HCT116 (cell line): ENCODE measurements around the gene ITPR1.

Experiments used
- CTCF ChIP-seq, 3 experiments: fragments of 200-600 bp in 1 of 3; sonication (generic) in 1 of 3; IDR thresholded peaks in 2 of 3; conservative IDR thresholded peaks in 1 of 3; 2 replicates each; pipeline ENCODE4 v1.5.1; 2012 to 2017; ENCODE audit warnings: low read depth in 2 of 3, low read length in 2 of 3, antibody characterized with exemption in 1 of 3, borderline replicate concordance in 1 of 3, control low read depth in 1 of 3, mild to moderate bottlenecking in 1 of 3, mixed read lengths in 1 of 3, mixed run types in 1 of 3, moderate library complexity in 1 of 3; ENCODE audit not compliant: insufficient read depth in 1 of 3
- EZH2 ChIP-seq: fragments of 200-600 bp; sonication (generic); IDR thresholded peaks from 2 replicates; pipeline ENCODE4 v1.6.1; 2017; ENCODE audit warnings: antibody characterized with exemption, mixed run types
- POLR2AphosphoS5 ChIP-seq: IDR thresholded peaks from 2 replicates; pipeline ENCODE4 v1.6.1; 2011; ENCODE audit warnings: mild to moderate bottlenecking, low read depth, low read length, moderate library complexity
- REST ChIP-seq: IDR thresholded peaks from 2 replicates; pipeline ENCODE4 v1.6.1; 2012; ENCODE audit warnings: low read depth
- ZFX ChIP-seq: fragments of 450-650 bp; IDR thresholded peaks from 2 replicates; pipeline ENCODE4 v1.6.1; 2017
- TF ChIP-seq, protein P1 (sequence below): IDR thresholded peaks from 2 replicates; pipeline ENCODE4 v1.6.1; 2011; ENCODE audit warnings: mild to moderate bottlenecking, low read length, moderate library complexity; ENCODE audit not compliant: insufficient replicate concordance; ENCODE audit errors: extremely low read depth

DNA sequence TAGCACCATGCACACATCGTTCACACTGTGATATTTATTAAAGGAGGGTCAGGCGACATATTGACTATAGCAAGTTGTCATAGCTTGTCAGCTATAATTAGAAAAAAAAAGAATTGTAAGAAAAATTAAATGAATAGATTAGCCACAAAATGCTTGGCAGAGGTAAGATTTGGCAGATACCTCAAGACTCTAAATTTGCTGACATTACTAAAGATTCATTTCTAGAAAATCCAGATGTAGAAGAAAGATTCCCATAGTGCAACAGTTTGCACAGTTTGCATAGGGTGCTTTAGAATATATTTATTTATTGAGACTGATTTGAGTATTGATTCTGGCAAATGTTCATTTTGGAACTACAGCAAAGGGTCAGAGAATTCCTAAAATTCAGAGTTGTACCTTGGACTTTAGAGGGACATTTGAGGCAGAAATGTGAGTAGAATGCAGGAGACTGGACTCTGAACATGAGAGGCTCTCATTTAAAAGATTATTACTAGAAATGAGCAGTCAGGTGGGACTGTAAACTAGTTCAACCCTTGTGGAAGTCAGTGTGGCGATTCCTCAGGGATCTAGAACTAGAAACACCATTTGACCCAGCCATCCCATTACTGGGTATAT is 384.1 kb downstream of the ITPR1 start:
- TF ChIP-seq CTCF (IDR thresholded peaks at IDR 0.05 in 2 of 3, conservative IDR thresholded peaks at IDR 0.05 in 1 of 3; ENCODE audit: borderline replicate concordance in 1 of 3, insufficient read depth in 1 of 3, low read depth in 2 of 3, low read length in 2 of 3) (no peak), POLR2AphosphoS5 (no peak), EZH2 (no peak), REST (no peak), ZFX (no peak)
- TF ChIP-seq, protein P1, sequence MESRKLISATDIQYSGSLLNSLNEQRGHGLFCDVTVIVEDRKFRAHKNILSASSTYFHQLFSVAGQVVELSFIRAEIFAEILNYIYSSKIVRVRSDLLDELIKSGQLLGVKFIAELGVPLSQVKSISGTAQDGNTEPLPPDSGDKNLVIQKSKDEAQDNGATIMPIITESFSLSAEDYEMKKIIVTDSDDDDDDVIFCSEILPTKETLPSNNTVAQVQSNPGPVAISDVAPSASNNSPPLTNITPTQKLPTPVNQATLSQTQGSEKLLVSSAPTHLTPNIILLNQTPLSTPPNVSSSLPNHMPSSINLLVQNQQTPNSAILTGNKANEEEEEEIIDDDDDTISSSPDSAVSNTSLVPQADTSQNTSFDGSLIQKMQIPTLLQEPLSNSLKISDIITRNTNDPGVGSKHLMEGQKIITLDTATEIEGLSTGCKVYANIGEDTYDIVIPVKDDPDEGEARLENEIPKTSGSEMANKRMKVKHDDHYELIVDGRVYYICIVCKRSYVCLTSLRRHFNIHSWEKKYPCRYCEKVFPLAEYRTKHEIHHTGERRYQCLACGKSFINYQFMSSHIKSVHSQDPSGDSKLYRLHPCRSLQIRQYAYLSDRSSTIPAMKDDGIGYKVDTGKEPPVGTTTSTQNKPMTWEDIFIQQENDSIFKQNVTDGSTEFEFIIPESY = no peak
